Measurements from ENCODE around the gene PHLPP2.
A peak's percentile ranks its signal among the peaks of the same experiment; 100 is the strongest.

PHLPP2 gene

DNA sequence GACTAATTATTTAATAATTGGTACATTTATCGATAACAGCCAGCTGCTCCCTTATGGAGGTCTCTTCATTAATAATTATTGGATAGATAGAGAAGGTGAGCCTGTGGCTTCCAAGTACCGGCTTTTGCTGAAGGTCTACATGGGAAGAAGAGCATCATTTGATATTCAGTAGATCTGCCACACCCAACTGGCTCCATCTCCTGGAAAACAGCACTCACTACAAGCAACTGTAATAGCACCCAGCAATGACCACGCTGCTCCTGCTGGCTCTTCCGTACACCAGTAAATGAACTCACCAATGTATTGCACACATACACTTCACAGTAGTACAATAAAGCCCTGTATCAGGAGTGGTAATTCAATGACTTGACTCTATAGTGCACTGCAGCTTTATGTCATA, 79.1 kb downstream of the PHLPP2 start:
- TF ChIP-seq, protein P1, sequence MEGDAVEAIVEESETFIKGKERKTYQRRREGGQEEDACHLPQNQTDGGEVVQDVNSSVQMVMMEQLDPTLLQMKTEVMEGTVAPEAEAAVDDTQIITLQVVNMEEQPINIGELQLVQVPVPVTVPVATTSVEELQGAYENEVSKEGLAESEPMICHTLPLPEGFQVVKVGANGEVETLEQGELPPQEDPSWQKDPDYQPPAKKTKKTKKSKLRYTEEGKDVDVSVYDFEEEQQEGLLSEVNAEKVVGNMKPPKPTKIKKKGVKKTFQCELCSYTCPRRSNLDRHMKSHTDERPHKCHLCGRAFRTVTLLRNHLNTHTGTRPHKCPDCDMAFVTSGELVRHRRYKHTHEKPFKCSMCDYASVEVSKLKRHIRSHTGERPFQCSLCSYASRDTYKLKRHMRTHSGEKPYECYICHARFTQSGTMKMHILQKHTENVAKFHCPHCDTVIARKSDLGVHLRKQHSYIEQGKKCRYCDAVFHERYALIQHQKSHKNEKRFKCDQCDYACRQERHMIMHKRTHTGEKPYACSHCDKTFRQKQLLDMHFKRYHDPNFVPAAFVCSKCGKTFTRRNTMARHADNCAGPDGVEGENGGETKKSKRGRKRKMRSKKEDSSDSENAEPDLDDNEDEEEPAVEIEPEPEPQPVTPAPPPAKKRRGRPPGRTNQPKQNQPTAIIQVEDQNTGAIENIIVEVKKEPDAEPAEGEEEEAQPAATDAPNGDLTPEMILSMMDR (IDR thresholded peaks at IDR 0.05; ENCODE audit: extremely low read depth, insufficient read depth, missing control alignments), result peak; percentile 39
- in situ Hi-C loops (cut with MboI; ENCODE audit: low pct_unique_long_range_greater_than_20kb, low sequenced_read_pairs, unreplicated experiment), result no loop called here
- peak; percentile 43 for DNase-seq (ENCODE audit: low spot score)

GRCh38 chr16:71637398-71637797, 87.1 kb downstream of the PHLPP2 start:
- TF ChIP-seq, protein P1 (IDR thresholded peaks at IDR 0.05; ENCODE audit: extremely low read depth, insufficient read depth, missing control alignments), result no peak
- in situ Hi-C loops (cut with MboI; ENCODE audit: low pct_unique_long_range_greater_than_20kb, low sequenced_read_pairs, unreplicated experiment), result no loop called here
- no peak for DNase-seq (ENCODE audit: low spot score)

DNA sequence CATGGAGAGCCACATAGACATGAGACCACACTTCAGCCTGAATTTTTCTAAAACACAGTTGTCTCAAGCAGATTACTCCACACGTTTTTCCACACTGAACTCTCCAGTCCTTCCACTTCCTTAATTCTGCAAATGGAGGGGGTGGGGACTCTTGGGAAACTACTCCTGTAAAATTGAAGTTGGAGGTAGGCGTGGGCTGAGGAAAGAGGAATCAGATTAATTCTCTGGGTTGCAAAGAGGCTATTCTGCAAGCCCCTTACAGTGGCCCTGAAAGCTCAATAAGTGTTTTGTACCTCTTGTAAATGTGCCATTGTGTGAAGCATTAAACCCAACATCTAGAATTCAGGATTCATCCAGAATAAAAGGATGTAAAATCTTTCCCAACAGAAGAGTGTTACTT, 88.9 kb downstream of the PHLPP2 start:
- in situ Hi-C loops (cut with MboI; ENCODE audit: low pct_unique_long_range_greater_than_20kb, low sequenced_read_pairs, unreplicated experiment), result no loop called here
- DNase-seq (ENCODE audit: low spot score), result no peak
- TF ChIP-seq, protein P1 (IDR thresholded peaks at IDR 0.05; ENCODE audit: extremely low read depth, insufficient read depth, missing control alignments), result no peak

- TF ChIP-seq, protein P1 (IDR thresholded peaks at IDR 0.05; ENCODE audit: extremely low read depth, insufficient read depth, missing control alignments), result no peak
- no peak for DNase-seq (ENCODE audit: low spot score)
- in situ Hi-C loops (cut with MboI; ENCODE audit: low pct_unique_long_range_greater_than_20kb, low sequenced_read_pairs, unreplicated experiment), result no loop called here
Measured at GRCh38 chr16:71631776-71632175, 92.7 kb downstream of the PHLPP2 start.

GRCh38 chr16:71630808-71631207, 93.7 kb downstream of the PHLPP2 start:
- TF ChIP-seq, protein P1 (IDR thresholded peaks at IDR 0.05; ENCODE audit: extremely low read depth, insufficient read depth, missing control alignments), result no peak
- in situ Hi-C loops (cut with MboI; ENCODE audit: low pct_unique_long_range_greater_than_20kb, low sequenced_read_pairs, unreplicated experiment), result no loop called here

GRCh38 chr16:71629278-71630016, 95.1 kb downstream of the PHLPP2 start:
- in situ Hi-C loops (cut with MboI; ENCODE audit: low pct_unique_long_range_greater_than_20kb, low sequenced_read_pairs, unreplicated experiment), result no loop called here
- TF ChIP-seq, protein P1 (IDR thresholded peaks at IDR 0.05; ENCODE audit: extremely low read depth, insufficient read depth, missing control alignments), result no peak

More at GRCh38 chr16:71630808-71631207, 93.7 kb downstream of the PHLPP2 start:
- no peak for DNase-seq (ENCODE audit: low spot score)

More at GRCh38 chr16:71629278-71630016, 95.1 kb downstream of the PHLPP2 start:
- no peak for DNase-seq (ENCODE audit: low spot score)

Measured in GM13977 (cell line).